IMR-90 (cell line): ENCODE measurements around the gene CCR6.
"Not testable (repeated sequence)": the region's sequence is repeated elsewhere in the genome, so short reads cannot be mapped to it uniquely, and the experiment has no call there.

ENCODE experiments used
- CEBPB ChIP-seq: IDR thresholded peaks from 2 replicates; pipeline ENCODE4 v1.6.1; 2012; ENCODE audit warnings: low read depth, low read length, improper control_type of control experiment
- CHD1 ChIP-seq: IDR thresholded peaks from 2 replicates; pipeline ENCODE4 v1.6.1; 2012; ENCODE audit warnings: low read depth, low read length, improper control_type of control experiment
- CTCF ChIP-seq: conservative IDR thresholded peaks from 2 replicates; pipeline ENCODE4 v1.5.1; 2012; ENCODE audit warnings: mild to moderate bottlenecking, low read depth, low read length, improper control_type of control experiment
- MAZ ChIP-seq: IDR thresholded peaks from 2 replicates; pipeline ENCODE4 v1.6.1; 2012; ENCODE audit warnings: low read depth, mild to moderate bottlenecking, low read length, improper control_type of control experiment, moderate library complexity, borderline replicate concordance
- MXI1 ChIP-seq: IDR thresholded peaks from 2 replicates; pipeline ENCODE4 v1.6.1; 2012; ENCODE audit warnings: low read depth, mild to moderate bottlenecking, low read length, moderate library complexity, borderline replicate concordance
- POLR2A ChIP-seq: IDR thresholded peaks from 2 replicates; pipeline ENCODE4 v1.6.1; 2012; ENCODE audit warnings: mild to moderate bottlenecking, low read depth, low read length
- RAD21 ChIP-seq: IDR thresholded peaks from 2 replicates; pipeline ENCODE4 v1.6.1; 2012; ENCODE audit warnings: low read length, improper control_type of control experiment

DNA sequence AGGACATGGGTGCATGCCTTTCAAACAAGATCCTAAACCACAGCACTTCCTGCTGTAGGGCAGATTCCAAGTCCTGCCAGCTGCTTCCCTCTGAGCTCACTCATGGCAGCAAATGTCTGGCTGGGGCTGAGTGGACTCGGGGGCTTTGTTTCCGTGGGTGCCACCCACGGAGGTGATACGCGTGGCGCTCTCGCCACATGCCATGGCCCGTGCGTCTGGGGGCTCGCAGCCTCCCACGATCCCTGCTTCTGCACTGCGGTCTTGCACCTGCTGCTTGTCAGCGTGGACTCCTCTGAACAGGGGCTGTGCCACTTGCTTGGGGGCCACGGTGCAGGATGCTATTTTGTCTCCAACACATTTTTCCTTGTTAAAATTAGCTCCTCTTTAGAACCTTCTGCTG lies 54.4 kb downstream of the CCR6 start:
- TF ChIP-seq POLR2A, CTCF, MAZ, RAD21, MXI1, CHD1, CEBPB: not testable (repeated sequence)
